BJ (cell line): ENCODE measurements around the gene FAR2. TPM values are rescaled to one million over a fixed set of nuclear protein-coding genes. Genes with fewer than 3 reads are reported as not detected.
"Not testable (repeated sequence)": the region's sequence is repeated elsewhere in the genome, so short reads cannot be mapped to it uniquely, and the experiment has no call there.

ENCODE experiments used
- CTCF ChIA-PET: fragments of 350-600 bp; formaldehyde crosslinking; extraction: SDS; loops from one replicate; lab custom pipeline; 2021; ENCODE audit warnings: antibody characterized with exemption, inconsistent platforms; lab: Yijun Ruan, JAX
- POLR2A ChIA-PET: fragments of 300-600 bp; sonication (Branson Sonifier 250); formaldehyde crosslinking; extraction: SDS; loops from one replicate; lab custom pipeline; 2021; ENCODE audit warnings: antibody characterized with exemption; lab: Charles Lee
- DNase-seq: peaks from one replicate; pipeline ENCODE4 v3.0.0-alpha.2; 2011; ENCODE audit warnings: low read depth
- H3K27me3 ChIP-seq: 2 replicates; pipeline ENCODE4 v1.6.0; 2011; ENCODE audit warnings: low read length; ENCODE audit not compliant: control insufficient read depth, insufficient read depth
- H3K36me3 ChIP-seq: 2 replicates; pipeline ENCODE4 v1.5.1; 2011; ENCODE audit warnings: low read length; ENCODE audit not compliant: control insufficient read depth, insufficient read depth
- H3K4me3 ChIP-seq: 2 replicates; pipeline ENCODE4 v1.5.1; 2011; ENCODE audit warnings: low read depth, mild to moderate bottlenecking, control low read depth, low read length
- CTCF ChIP-seq: IDR thresholded peaks from 2 replicates; pipeline ENCODE4 v1.5.1; 2011; ENCODE audit warnings: low read depth, mild to moderate bottlenecking, control low read depth, inconsistent platforms, low read length, moderate library complexity; ENCODE audit not compliant: insufficient read depth
- polyA plus RNA-seq: library from polyadenylated mRNA; depleted of rRNA; stranded (reverse); fragments of >200 nt; gene quantifications from 2 replicates; pipeline ENCODE4 v1.2.3, GENCODE V29; 2011

The FAR2 gene
- polyA plus RNA-seq, 1 experiment = 17.1 TPM

- H3K36me3 ChIP-seq = no peaks in the 10 kb centered on the region
- H3K4me3 ChIP-seq = no peak overlapping the region
- TF ChIP-seq CTCF = no peak
- DNase-seq = no peak
- CTCF ChIA-PET = no interaction called here
- POLR2A ChIA-PET = no interaction called here
- H3K27me3 ChIP-seq = no peaks in the 10 kb centered on the region
Observed at GRCh38 chr12:29374012-29374411, 224.9 kb downstream of the FAR2 start.

GRCh38 chr12:29374913-29375312 is 225.8 kb downstream of the FAR2 start:
- Histone ChIP-seq H3K4me3 (no peak overlapping the region), H3K27me3 (no peaks in the 10 kb centered on the region), H3K36me3 (no peaks in the 10 kb centered on the region)
- no peak for DNase-seq
- CTCF ChIA-PET = no interaction called here
- POLR2A ChIA-PET = no interaction called here
- no peak for TF ChIP-seq CTCF

- H3K4me3 ChIP-seq = no peak overlapping the region
- ChIA-PET CTCF (no interaction called here), POLR2A (no interaction called here)
- H3K36me3 ChIP-seq = no peaks in the 10 kb centered on the region
- TF ChIP-seq CTCF = no peak
- no peaks in the 10 kb centered on the region for H3K27me3 ChIP-seq
- no peak for DNase-seq
Observed at GRCh38 chr12:29376118-29376517, 227.0 kb downstream of the FAR2 start.

- DNase-seq = peak; percentile 90
- H3K36me3 ChIP-seq = no peaks in the 10 kb centered on the region
- TF ChIP-seq CTCF = no peak
- H3K27me3 ChIP-seq = no peaks in the 10 kb centered on the region
- H3K4me3 ChIP-seq = peak within 1 kb of the TSS; percentile 92
- CTCF ChIA-PET = no interaction called here
- POLR2A ChIA-PET = no interaction called here
Observed at GRCh38 chr12:29380536-29381523, 231.8 kb downstream of the FAR2 start, which contains the start of gene ERGIC2. Gene ERGIC2, minus strand, starts transcription at chr12:29381172. Its CDS starts 9,539 bp downstream, at chr12:29371633.

GRCh38 chr12:29382251-29382650 is 233.2 kb downstream of the FAR2 start:
- H3K27me3 ChIP-seq = no peaks in the 10 kb centered on the region
- no peak for TF ChIP-seq CTCF
- ChIA-PET POLR2A (no interaction called here), CTCF (no interaction called here)
- no peaks in the 10 kb centered on the region for H3K36me3 ChIP-seq
- no peak for DNase-seq
- no peak overlapping the region for H3K4me3 ChIP-seq

GRCh38 chr12:29385194-29385593 is 236.1 kb downstream of the FAR2 start:
- H3K4me3 ChIP-seq, H3K36me3 ChIP-seq, DNase-seq, H3K27me3 ChIP-seq, POLR2A ChIA-PET: not testable (repeated sequence)
- CTCF ChIA-PET = interaction anchor here (0.8 kb wide), 1 partner anchor 13 kb away, joined by 3 read pairs; no protein-coding TSS in a partner anchor
